CD4-positive, alpha-beta memory T cell (primary cell): ENCODE measurements around the gene NOM1. TPM values are rescaled to one million over a fixed set of nuclear protein-coding genes. Genes with fewer than 3 reads are reported as not detected.

Experiments
- CTCF ChIA-PET: fragments of 350-600 bp; sonication (Branson Sonifier 250); formaldehyde crosslinking; loops from one replicate; lab custom pipeline; 2021; ENCODE audit warnings: inconsistent platforms; ENCODE audit not compliant: partially characterized antibody; lab: Charles Lee
- POLR2A ChIA-PET: fragments of 350-600 bp; sonication (Branson Sonifier 250); formaldehyde crosslinking; loops from one replicate; lab custom pipeline; 2021; ENCODE audit not compliant: partially characterized antibody; lab: Charles Lee
- DNase-seq, 5 donors: peaks; one replicate each; pipeline versions ENCODE4 v3.0.0 to v3.0.0-alpha.2; 2020 to 2022; ENCODE audit warnings: mixed read lengths in 1 of 5
- H3K27ac ChIP-seq: one replicate; pipeline ENCODE4 v1.7.0; 2013; ENCODE audit warnings: low read depth, low read length
- H3K27me3 ChIP-seq: 2 replicates; pipeline ENCODE4 v1.7.0; 2013; ENCODE audit warnings: mild to moderate bottlenecking, low read length, moderate library complexity; ENCODE audit not compliant: insufficient read depth
- H3K36me3 ChIP-seq: 2 replicates; pipeline ENCODE4 v1.7.0; 2013; ENCODE audit warnings: mild to moderate bottlenecking, low read length, moderate library complexity; ENCODE audit not compliant: insufficient read depth
- H3K4me1 ChIP-seq: 2 replicates; pipeline ENCODE4 v1.7.0; 2013; ENCODE audit warnings: mild to moderate bottlenecking, low read length, moderate library complexity; ENCODE audit not compliant: insufficient read depth
- H3K4me3 ChIP-seq, 2 donors: one replicate each; pipeline ENCODE4 v1.7.0; 2013; ENCODE audit warnings: low read length in 2 of 2, mild to moderate bottlenecking in 1 of 2
- H3K9me3 ChIP-seq, 2 donors: one replicate each; pipeline ENCODE4 v1.7.0; 2013; ENCODE audit warnings: low read length in 2 of 2, control low read depth in 1 of 2; ENCODE audit not compliant: control insufficient read depth in 1 of 2
- H3K27ac Mint-ChIP-seq, 7 donors: one replicate each; pipeline ENCODE4 v1.8.0; 2020 to 2021; ENCODE audit warnings: mixed read lengths in 7 of 7, mild to moderate bottlenecking in 6 of 7, inconsistent platforms in 3 of 7, moderate library complexity in 3 of 7
- H3K27me3 Mint-ChIP-seq, 2 donors: one replicate each; pipeline ENCODE4 v1.8.0; 2020 to 2021; ENCODE audit warnings: mixed read lengths in 2 of 2
- H3K36me3 Mint-ChIP-seq, 2 donors: one replicate each; pipeline ENCODE4 v1.8.0; 2020 to 2021; ENCODE audit warnings: mixed read lengths in 2 of 2, inconsistent platforms in 1 of 2, mild to moderate bottlenecking in 1 of 2
- H3K4me1 Mint-ChIP-seq, 4 donors: one replicate each; pipeline ENCODE4 v1.8.0; 2020 to 2021; ENCODE audit warnings: mixed read lengths in 4 of 4, mild to moderate bottlenecking in 1 of 4
- H3K4me3 Mint-ChIP-seq, 8 donors: one replicate each; pipeline ENCODE4 v1.8.0; 2020 to 2021; ENCODE audit warnings: mixed read lengths in 8 of 8, mild to moderate bottlenecking in 7 of 8, moderate library complexity in 6 of 8, inconsistent platforms in 3 of 8
- H3K9me3 Mint-ChIP-seq, 8 donors: one replicate each; pipeline ENCODE4 v1.8.0; 2020 to 2021; ENCODE audit warnings: mixed read lengths in 8 of 8, mild to moderate bottlenecking in 5 of 8, inconsistent platforms in 3 of 8, moderate library complexity in 1 of 8
- intact Hi-C: fragments of 100-400 bp; cut with micrococcal nuclease; formaldehyde crosslinking; loops from one replicate; pipeline ENCODE4 v1.15.1; 2023
- polyA plus RNA-seq, 2 donors: library from polyadenylated mRNA; unstranded; fragments of 300-500 nt; fragmentation: Illumina TruSeq; gene quantifications; one replicate each; pipeline ENCODE4 v1.2.3, GENCODE V29; 2021
- total RNA-seq, 2 experiments: library from RNA; stranded (reverse); gene quantifications; one replicate each; pipeline ENCODE4 v1.2.3, GENCODE V29; 2021

The NOM1 gene
- total and polyA plus RNA-seq, 4 experiments from 2014 or later = 0.82 to 32.5 (median 20.6) TPM

DNA sequence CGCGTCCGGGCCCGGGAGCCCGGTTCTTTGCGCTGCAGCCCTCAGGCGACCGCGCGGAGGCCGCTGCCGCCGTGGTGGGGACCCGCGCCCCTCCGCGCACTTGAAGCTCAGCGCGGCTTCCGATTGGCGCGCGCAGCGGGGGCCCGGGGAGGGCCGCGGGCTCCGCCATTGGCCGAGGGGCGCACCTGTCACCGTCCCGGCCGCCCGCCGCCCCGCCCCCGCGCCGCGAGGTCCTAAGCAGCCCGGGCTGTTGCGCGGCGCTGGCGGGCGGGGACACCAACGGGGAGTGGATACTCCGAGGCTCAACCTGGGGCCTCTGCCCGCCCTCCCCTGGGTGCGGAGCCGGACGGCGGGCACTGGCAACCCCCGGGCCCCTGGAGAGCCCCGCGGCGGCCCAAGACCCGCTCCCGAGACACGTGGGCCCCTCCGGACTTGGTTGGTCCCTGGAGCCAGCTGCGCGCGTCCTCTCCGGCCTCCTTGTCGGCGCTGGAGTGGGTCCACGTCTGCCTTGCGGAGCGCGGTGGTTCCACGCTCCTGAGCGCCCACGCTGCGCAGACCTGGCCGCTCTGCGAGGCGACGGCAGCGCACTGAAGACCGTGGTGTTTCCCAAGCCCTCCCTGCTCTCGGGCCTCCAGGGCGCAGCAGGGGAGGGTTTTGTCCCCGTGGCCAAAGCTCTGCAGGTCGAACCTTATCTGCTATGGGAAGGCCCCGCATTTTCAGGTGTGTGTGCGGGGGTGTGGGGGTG, 61.2 kb downstream of the NOM1 start, which contains the start of gene MNX1:
Gene MNX1, minus strand, starts transcription at position 76 of the 745 bp plus-strand sequence. CDS start 313 bp downstream, outside the sequence.
- no peaks in the 10 kb centered on the region for H3K9me3 Mint-ChIP-seq
- intact Hi-C loops = no loop called here
- POLR2A ChIA-PET = no interaction called here

DNA sequence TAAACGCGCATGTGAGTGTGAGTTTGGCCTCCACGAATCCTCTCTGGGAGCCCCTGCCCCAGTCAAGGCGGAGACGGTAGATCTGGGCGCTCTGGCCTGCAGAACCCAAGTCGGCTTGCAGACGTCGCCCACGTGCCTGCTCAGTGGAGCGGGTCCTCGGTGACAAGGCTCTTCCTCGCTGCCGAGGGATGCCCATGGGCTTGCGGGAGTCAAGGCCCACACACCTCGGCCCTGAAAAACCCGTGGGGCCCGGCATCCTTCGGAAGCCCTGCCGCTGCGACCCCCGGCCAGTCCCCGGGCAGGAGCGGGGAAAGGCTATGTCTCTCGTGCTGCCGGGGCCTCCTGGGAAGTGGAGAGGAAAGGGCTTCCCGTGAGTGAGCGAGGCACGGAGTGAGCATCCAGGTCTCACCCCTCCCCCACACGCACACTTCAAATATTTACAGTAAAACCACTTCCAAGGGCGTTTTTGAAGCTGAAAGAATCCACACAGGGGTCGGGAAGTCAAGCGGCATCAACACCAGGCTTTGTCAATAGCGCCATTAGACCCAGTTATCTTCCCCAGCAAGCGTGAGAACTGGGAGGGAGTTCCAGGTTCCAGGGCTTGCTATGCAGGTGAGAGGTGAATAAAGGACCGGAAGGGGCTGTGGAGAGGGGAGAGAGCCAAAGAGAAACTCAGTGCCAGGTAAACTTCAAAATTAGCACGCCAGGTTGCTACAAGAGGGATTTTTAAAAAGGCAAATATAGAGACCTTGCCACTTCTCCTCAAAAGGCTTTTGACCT, 62.0 kb downstream of the NOM1 start:
- peaks cover 21% of the 10 kb centered on the region for H3K4me1 ChIP-seq
- intact Hi-C loops = no loop called here
- H3K27me3 ChIP-seq = peaks cover 45% of the 10 kb centered on the region
- no peak for DNase-seq
- Mint-ChIP-seq H3K4me3 (peak overlapping the region; percentile 58 to 78 (median 74)), H3K27me3 (peaks cover 52 to 54% of the 10 kb centered on the region in 2 donors), H3K9me3 (no peaks in the 10 kb centered on the region), H3K4me1 (peaks cover 8 to 25% (median 16%) of the 10 kb centered on the region in 4 donors), H3K27ac (peak overlapping the region in 1 of 7 donors; percentile 11), H3K36me3 (peaks cover 0 to 1% of the 10 kb centered on the region in 2 donors)
- peak overlapping the region in 1 of 2 donors; percentile 32 for H3K4me3 ChIP-seq
- H3K27ac ChIP-seq = no peak overlapping the region
- H3K36me3 ChIP-seq = no peaks in the 10 kb centered on the region
- ChIA-PET POLR2A (no interaction called here), CTCF (no interaction called here)
- H3K9me3 ChIP-seq = no peaks in the 10 kb centered on the region

More for the DNA sequence above, 61.2 kb downstream of the NOM1 start, which contains the start of gene MNX1:
- H3K27ac ChIP-seq = no peak within 1 kb of the TSS
- Mint-ChIP-seq H3K27me3 (peaks cover 50% of the 10 kb centered on the region in 2 donors), H3K36me3 (peaks cover 0 to 1% of the 10 kb centered on the region in 2 donors), H3K4me1 (peaks cover 8 to 18% (median 15%) of the 10 kb centered on the region in 4 donors), H3K27ac (peak within 1 kb of the TSS in 1 of 7 donors; percentile 11), H3K4me3 (peak within 1 kb of the TSS; percentile 58 to 78 (median 74))
- no peaks in the 10 kb centered on the region for H3K36me3 ChIP-seq
- DNase-seq = peak in 3 of 5 donors; percentile 31 to 35 (median 31)
- H3K27me3 ChIP-seq = peaks cover 41% of the 10 kb centered on the region
- H3K4me1 ChIP-seq = peaks cover 14% of the 10 kb centered on the region
- H3K4me3 ChIP-seq = peak within 1 kb of the TSS in 1 of 2 donors; percentile 32
- CTCF ChIA-PET = no interaction called here
- no peaks in the 10 kb centered on the region for H3K9me3 ChIP-seq

DNA sequence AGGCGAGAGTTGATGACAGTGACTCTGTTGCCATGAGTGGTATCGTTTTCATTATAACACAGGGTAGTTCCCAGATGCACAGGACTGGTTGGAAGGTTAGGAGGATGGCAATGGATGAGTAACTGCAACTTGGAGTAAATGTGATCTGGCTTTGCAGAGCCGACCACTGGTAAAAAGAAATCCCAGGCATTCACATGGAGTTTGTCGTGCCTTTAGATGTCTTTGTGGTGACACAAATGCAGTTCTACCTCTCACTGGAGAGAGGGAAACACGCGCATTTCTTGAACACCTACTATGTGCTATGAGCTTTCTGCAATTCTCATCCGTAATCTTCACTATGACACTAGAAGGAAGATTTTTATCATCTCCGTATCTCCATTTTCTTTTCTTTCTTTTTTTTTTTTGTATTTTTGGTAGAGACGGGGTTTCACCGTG, 62.6 kb downstream of the NOM1 start:
- peaks cover 8 to 29% (median 16%) of the 10 kb centered on the region in 4 donors for H3K4me1 Mint-ChIP-seq
- H3K27me3 Mint-ChIP-seq = peaks cover 52 to 55% of the 10 kb centered on the region in 2 donors
- Histone ChIP-seq H3K27me3 (peaks cover 49% of the 10 kb centered on the region), H3K27ac (no peak overlapping the region), H3K36me3 (no peaks in the 10 kb centered on the region), H3K4me3 (no peak overlapping the region), H3K4me1 (peaks cover 25% of the 10 kb centered on the region), H3K9me3 (no peaks in the 10 kb centered on the region)
- peaks cover 0 to 1% of the 10 kb centered on the region in 2 donors for H3K36me3 Mint-ChIP-seq
- H3K27ac Mint-ChIP-seq = peak overlapping the region in 1 of 7 donors; percentile 11
- H3K9me3 Mint-ChIP-seq = no peaks in the 10 kb centered on the region
- H3K4me3 Mint-ChIP-seq = peak overlapping the region in 6 of 8 donors; percentile 71 to 78 (median 74)
- CTCF ChIA-PET = interaction anchor here (0.6 kb wide), 1 partner anchor 40 kb away, joined by 3 read pairs; no protein-coding TSS in a partner anchor
- POLR2A ChIA-PET = no interaction called here
- intact Hi-C loops = no loop called here
- DNase-seq = no peak

DNA sequence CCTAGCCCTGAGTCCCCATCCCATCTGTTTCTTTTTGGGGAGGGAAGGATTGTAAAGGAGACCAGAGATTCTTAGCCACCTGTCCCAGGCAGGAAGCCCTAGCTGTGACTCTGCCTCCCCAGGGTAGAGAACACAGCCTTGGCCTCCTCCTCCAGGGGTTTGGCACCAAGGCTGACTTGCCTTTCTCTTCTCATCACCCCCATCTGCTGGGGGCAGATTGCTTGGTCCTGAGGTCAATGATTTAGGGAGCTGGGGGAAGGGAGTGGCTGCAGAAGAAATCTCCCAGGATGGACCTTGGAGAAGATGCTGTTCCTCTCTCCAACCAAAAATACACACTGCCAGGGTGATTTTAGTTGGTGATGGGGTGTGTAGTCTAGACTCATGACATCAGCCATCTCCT, 63.6 kb downstream of the NOM1 start:
- H3K4me1 ChIP-seq = peaks cover 25% of the 10 kb centered on the region
- Mint-ChIP-seq H3K4me1 (peaks cover 8 to 28% (median 16%) of the 10 kb centered on the region in 4 donors), H3K27me3 (peaks cover 54 to 57% of the 10 kb centered on the region in 2 donors), H3K9me3 (no peaks in the 10 kb centered on the region), H3K36me3 (peaks cover 0 to 1% of the 10 kb centered on the region in 2 donors), H3K4me3 (no peak overlapping the region), H3K27ac (no peak overlapping the region)
- H3K4me3 ChIP-seq = no peak overlapping the region
- ChIA-PET CTCF (no interaction called here), POLR2A (no interaction called here)
- no peaks in the 10 kb centered on the region for H3K36me3 ChIP-seq
- peaks cover 45% of the 10 kb centered on the region for H3K27me3 ChIP-seq
- H3K9me3 ChIP-seq = no peaks in the 10 kb centered on the region
- no peak overlapping the region for H3K27ac ChIP-seq
- intact Hi-C loops = no loop called here
- DNase-seq = no peak

GRCh38 chr7:157013602-157014549, 64.4 kb downstream of the NOM1 start:
- Histone ChIP-seq H3K4me1 (peaks cover 25% of the 10 kb centered on the region), H3K9me3 (no peaks in the 10 kb centered on the region), H3K27ac (no peak overlapping the region), H3K4me3 (no peak overlapping the region), H3K27me3 (peaks cover 46% of the 10 kb centered on the region), H3K36me3 (no peaks in the 10 kb centered on the region)
- Mint-ChIP-seq H3K4me3 (no peak overlapping the region), H3K4me1 (peaks cover 8 to 34% (median 19%) of the 10 kb centered on the region in 4 donors), H3K36me3 (peaks cover 0 to 1% of the 10 kb centered on the region in 2 donors), H3K27ac (no peak overlapping the region), H3K27me3 (peaks cover 54 to 58% of the 10 kb centered on the region in 2 donors), H3K9me3 (no peaks in the 10 kb centered on the region)
- POLR2A ChIA-PET = no interaction called here
- no peak for DNase-seq
- CTCF ChIA-PET = interaction anchor here (0.8 kb wide), 1 partner anchor 236 kb away, joined by 3 read pairs; no protein-coding TSS in a partner anchor
- intact Hi-C loops = no loop called here

DNA sequence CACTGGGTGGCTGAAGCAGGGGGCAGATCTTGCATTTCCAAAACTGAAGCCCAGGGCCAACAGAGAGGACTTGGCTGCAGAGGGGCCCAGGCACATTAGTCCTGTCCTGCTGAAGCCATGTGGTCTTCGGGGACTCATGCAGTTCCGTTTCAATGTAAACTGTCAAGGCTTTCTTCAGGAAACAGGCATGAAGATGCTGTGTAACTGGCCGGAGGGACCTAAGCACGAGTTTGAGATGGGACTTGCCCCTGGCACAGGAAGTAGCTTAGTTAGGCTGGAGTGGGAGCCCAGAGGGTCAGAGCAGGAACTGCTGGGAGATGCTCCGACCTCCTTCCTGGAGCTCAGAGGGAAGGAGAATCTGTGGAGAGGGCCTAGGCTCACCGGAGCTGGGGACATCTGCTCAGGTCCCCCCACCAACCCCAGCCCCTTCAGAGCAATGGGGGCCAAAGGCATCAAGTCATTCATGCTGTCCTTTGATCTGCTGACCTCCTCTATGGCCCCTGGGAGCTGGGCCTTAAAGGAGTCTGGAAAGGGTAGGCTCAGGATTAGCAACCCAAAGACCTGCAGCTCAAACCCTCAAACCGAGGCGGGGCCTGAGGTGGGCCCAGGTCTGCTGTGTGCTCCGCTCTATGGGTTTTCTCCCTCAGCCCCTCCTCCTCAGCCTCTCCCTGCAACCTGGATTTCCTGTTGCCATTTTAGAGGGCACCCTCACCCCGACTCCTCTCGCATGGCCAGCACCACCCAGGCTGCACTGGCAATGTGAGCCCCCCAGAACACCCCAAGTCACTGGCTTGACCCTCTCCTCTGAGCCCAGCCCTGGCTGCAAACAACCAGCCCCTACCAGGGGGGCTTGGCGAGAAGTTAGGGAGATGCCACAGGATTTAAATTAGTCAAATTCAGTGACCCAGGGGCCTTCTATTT, 65.4 kb downstream of the NOM1 start:
- peaks cover 56 to 58% of the 10 kb centered on the region in 2 donors for H3K27me3 Mint-ChIP-seq
- H3K4me1 ChIP-seq = peaks cover 25% of the 10 kb centered on the region
- no peak for DNase-seq
- no peak overlapping the region for H3K4me3 ChIP-seq
- ChIA-PET POLR2A (no interaction called here), CTCF (no interaction called here)
- H3K27ac ChIP-seq = no peak overlapping the region
- intact Hi-C loops = no loop called here
- H3K36me3 ChIP-seq = no peaks in the 10 kb centered on the region
- H3K36me3 Mint-ChIP-seq = peaks cover 0 to 1% of the 10 kb centered on the region in 2 donors
- H3K9me3 Mint-ChIP-seq = no peaks in the 10 kb centered on the region
- H3K4me3 Mint-ChIP-seq = no peak overlapping the region
- no peaks in the 10 kb centered on the region for H3K9me3 ChIP-seq
- H3K27ac Mint-ChIP-seq = no peak overlapping the region
- H3K4me1 Mint-ChIP-seq = peaks cover 8 to 38% (median 20%) of the 10 kb centered on the region in 4 donors
- H3K27me3 ChIP-seq = peaks cover 53% of the 10 kb centered on the region
